ENCODE data around the gene ZNF716. TPM values are rescaled to one million over a fixed set of nuclear protein-coding genes. Genes with fewer than 3 reads are reported as not detected.

The ZNF716 gene
- total and polyA plus RNA-seq, 2 donors (not counting 3 experiments of a cell fraction or from before 2014, with no cell fraction given), result not detected

GRCh38 chr7:57414852-57415251 lies 35.1 kb upstream of the ZNF716 start:
- H4K20me1 ChIP-seq (replicated peaks; ENCODE audit: control insufficient read depth, extremely low read depth, insufficient read depth, low read length), result no peaks in the 10 kb centered on the region
- FAIRE-seq (no peak), DNase-seq (ENCODE audit: low read depth, low spot score) (no peak)
- intact Hi-C loops (cut with micrococcal nuclease), result no loop called here
- no peak overlapping the region for H3K4me3 ChIP-seq (replicated peaks in 1 of 3; ENCODE audit: insufficient read depth in 1 of 3, low read depth in 1 of 3, low read length in 3 of 3)
- TF ChIP-seq EZH2 (IDR thresholded peaks at IDR 0.05; ENCODE audit: borderline replicate concordance, low read depth, low read length, severe bottlenecking), result no peak
- no peak for TF ChIP-seq CTCF (IDR thresholded peaks at IDR 0.05; ENCODE audit: extremely low read depth in 1 of 2, insufficient read depth in 1 of 2, low read depth in 1 of 2, low read length in 2 of 2)
- no peak for TF ChIP-seq MAX (IDR thresholded peaks at IDR 0.05; ENCODE audit: insufficient read depth, insufficient read length)
- no peak for TF ChIP-seq MYC (IDR thresholded peaks at IDR 0.05; ENCODE audit: low read depth, low read length)
- no peak for TF ChIP-seq JUN (IDR thresholded peaks at IDR 0.05; ENCODE audit: borderline replicate concordance, insufficient read depth, insufficient read length, low read depth)
- no peak for TF ChIP-seq GATA2 (IDR thresholded peaks at IDR 0.05; ENCODE audit: insufficient read depth, insufficient read length, low read depth, low read length)
- no peak for TF ChIP-seq FOS (IDR thresholded peaks at IDR 0.05; ENCODE audit: borderline replicate concordance, insufficient read depth, low read length)
- no peak for TF ChIP-seq POLR2AphosphoS5 (IDR thresholded peaks at IDR 0.05; ENCODE audit: insufficient read depth, low read depth, low read length)
- no peak for TF ChIP-seq POLR2A (IDR thresholded peaks at IDR 0.05; ENCODE audit: low read depth, low read length)
- H3K9ac ChIP-seq (replicated peaks; ENCODE audit: extremely low read depth, insufficient read depth, low read length), result no peak overlapping the region
- no peak overlapping the region for H3K4me2 ChIP-seq (ENCODE audit: insufficient read depth, low read length)
- no peak overlapping the region for H3K27ac ChIP-seq (ENCODE audit: insufficient read depth, low read depth, low read length)
- CTCF ChIA-PET, result no interaction called here
- dilution Hi-C loops (cut with MboI; ENCODE audit: extremely low pct_ligation_motif_present, low sequenced_read_pairs), result no loop called here
- H3K27me3 ChIP-seq (ENCODE audit: control insufficient read depth in 2 of 2, insufficient read depth in 2 of 2, low read length in 2 of 2), result no peaks in the 10 kb centered on the region
- H3K9me1 ChIP-seq (replicated peaks; ENCODE audit: control insufficient read depth, extremely low read depth, insufficient read depth, low read length), result no peaks in the 10 kb centered on the region
- no TSS peak for BruUV-seq (replicated peaks)
- no peaks in the 10 kb centered on the region for H3K4me1 ChIP-seq (ENCODE audit: control insufficient read depth, extremely low read depth, insufficient read depth, low read length)
- POLR2A ChIA-PET, result no interaction called here
- H3K79me2 ChIP-seq (ENCODE audit: control insufficient read depth, insufficient read depth, low read length), result no peaks in the 10 kb centered on the region
- H3K9me3 ChIP-seq (replicated peaks; ENCODE audit: control insufficient read depth, insufficient read depth, low read length), result peaks cover 8% of the 10 kb centered on the region
- H3K36me3 ChIP-seq (ENCODE audit: control insufficient read depth in 2 of 2, extremely low read depth in 1 of 2, insufficient read depth in 2 of 2, low read length in 2 of 2), result no peaks in the 10 kb centered on the region
- H2AFZ ChIP-seq (ENCODE audit: low read depth, low read length), result no peak overlapping the region

All from endothelial cell of umbilical vein (primary cell).